DOHH2 (cell line): ENCODE measurements around the gene GABRG3.

Experiments used
- H3F3A ChIP-seq: fragments of 200-600 bp; sonication (generic), shearing (Covaris generic); 2 replicates; pipeline ENCODE4 v1.6.0; 2016; ENCODE audit warnings: antibody characterized with exemption, mild to moderate bottlenecking; ENCODE audit not compliant: control insufficient read depth, insufficient read depth
- H3K27ac ChIP-seq: fragments of 200-600 bp; sonication (generic); 2 replicates; pipeline ENCODE4 v1.5.1; 2014; ENCODE audit warnings: low read depth, mild to moderate bottlenecking, low read length, moderate library complexity
- H3K27me3 ChIP-seq: fragments of 200-600 bp; sonication (generic); 2 replicates; pipeline ENCODE4 v1.6.1; 2014; ENCODE audit warnings: mild to moderate bottlenecking, low read length, mixed read lengths; ENCODE audit not compliant: control insufficient read depth
- H3K36me3 ChIP-seq: fragments of 200-600 bp; sonication (generic); 2 replicates; pipeline ENCODE4 v1.6.1; 2014; ENCODE audit warnings: mild to moderate bottlenecking, low read length, moderate library complexity, mixed read lengths; ENCODE audit not compliant: control insufficient read depth
- H3K4me1 ChIP-seq: fragments of 200-600 bp; sonication (generic); 2 replicates; pipeline ENCODE4 v1.6.1; 2014; ENCODE audit warnings: mild to moderate bottlenecking, low read length, mixed read lengths; ENCODE audit not compliant: control insufficient read depth
- H3K4me2 ChIP-seq: fragments of 200-600 bp; sonication (generic); 2 replicates; pipeline ENCODE4 v1.6.0; 2014; ENCODE audit warnings: mild to moderate bottlenecking, low read length, moderate library complexity
- H3K4me3 ChIP-seq: fragments of 200-600 bp; sonication (generic); 2 replicates; pipeline ENCODE4 v1.5.1; 2014; ENCODE audit warnings: mild to moderate bottlenecking, low read length, mixed read lengths
- H3K79me2 ChIP-seq: fragments of 200-600 bp; sonication (generic); 2 replicates; pipeline ENCODE4 v1.6.1; 2014; ENCODE audit warnings: mild to moderate bottlenecking, low read length, mixed read lengths; ENCODE audit not compliant: control insufficient read depth
- H3K9me2 ChIP-seq: fragments of 200-600 bp; sonication (generic); replicated peaks from 2 replicates; pipeline ENCODE4 v1.6.1; 2014; ENCODE audit warnings: mild to moderate bottlenecking, low read length, mixed read lengths; ENCODE audit not compliant: control insufficient read depth
- H3K9me3 ChIP-seq: fragments of 200-600 bp; sonication (generic); 2 replicates; pipeline ENCODE4 v1.6.1; 2014; ENCODE audit warnings: antibody characterized with exemption, low read length, mixed read lengths; ENCODE audit not compliant: control insufficient read depth, insufficient read depth
- H4K20me1 ChIP-seq: fragments of 200-600 bp; sonication (generic); 2 replicates; pipeline ENCODE4 v1.6.0; 2014; ENCODE audit warnings: low read depth, mild to moderate bottlenecking, antibody characterized with exemption, low read length, moderate library complexity; ENCODE audit not compliant: control insufficient read depth, insufficient read depth
- EZH2phosphoT487 ChIP-seq: fragments of 200-600 bp; sonication (generic); IDR thresholded peaks from 2 replicates; pipeline ENCODE4 v1.6.1; 2017; ENCODE audit warnings: borderline replicate concordance, mild to moderate bottlenecking, antibody characterized with exemption, low read length, moderate library complexity, mixed read lengths
- TF ChIP-seq, protein P1 (sequence below): fragments of 200-600 bp; sonication (generic); IDR thresholded peaks from one replicate; pipeline ENCODE4 v1.5.1; 2014; ENCODE audit warnings: antibody characterized with exemption, mild to moderate bottlenecking, low read depth, low read length; ENCODE audit not compliant: poor library complexity, severe bottlenecking

Gene GABRG3

DNA sequence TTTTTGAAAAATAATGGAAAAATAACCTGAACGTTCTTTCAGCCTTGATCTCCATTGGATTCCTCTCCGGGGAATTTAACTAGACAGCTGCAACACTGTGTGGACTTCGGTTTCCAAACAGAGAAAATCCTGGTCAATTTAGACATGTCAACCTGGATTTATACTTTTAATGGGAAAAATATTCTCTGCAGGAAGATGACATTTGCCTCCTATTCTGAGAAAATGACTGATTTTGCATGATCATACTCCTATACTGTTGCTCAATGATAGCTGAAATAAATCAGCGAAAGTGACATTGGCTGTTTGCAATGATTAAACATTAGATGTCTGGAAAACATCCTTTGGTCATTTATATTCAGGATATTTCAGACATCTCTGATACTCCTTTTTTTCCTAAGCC lies 94.8 kb downstream of the GABRG3 start:
- Histone ChIP-seq H3K4me3 (no peak overlapping the region), H3K27ac (no peak overlapping the region), H3K9me3 (peaks cover 6% of the 10 kb centered on the region; the same call in 1 of the 2 replicates), H3K4me1 (no peaks in the 10 kb centered on the region), H3K36me3 (no peaks in the 10 kb centered on the region), H3K27me3 (no peaks in the 10 kb centered on the region), H3K79me2 (no peaks in the 10 kb centered on the region), H4K20me1 (no peaks in the 10 kb centered on the region), H3K9me2 (no peaks in the 10 kb centered on the region), H3K4me2 (no peak overlapping the region), H3F3A (no peaks in the 10 kb centered on the region)
- no peak for TF ChIP-seq EZH2phosphoT487
- TF ChIP-seq, protein P1, sequence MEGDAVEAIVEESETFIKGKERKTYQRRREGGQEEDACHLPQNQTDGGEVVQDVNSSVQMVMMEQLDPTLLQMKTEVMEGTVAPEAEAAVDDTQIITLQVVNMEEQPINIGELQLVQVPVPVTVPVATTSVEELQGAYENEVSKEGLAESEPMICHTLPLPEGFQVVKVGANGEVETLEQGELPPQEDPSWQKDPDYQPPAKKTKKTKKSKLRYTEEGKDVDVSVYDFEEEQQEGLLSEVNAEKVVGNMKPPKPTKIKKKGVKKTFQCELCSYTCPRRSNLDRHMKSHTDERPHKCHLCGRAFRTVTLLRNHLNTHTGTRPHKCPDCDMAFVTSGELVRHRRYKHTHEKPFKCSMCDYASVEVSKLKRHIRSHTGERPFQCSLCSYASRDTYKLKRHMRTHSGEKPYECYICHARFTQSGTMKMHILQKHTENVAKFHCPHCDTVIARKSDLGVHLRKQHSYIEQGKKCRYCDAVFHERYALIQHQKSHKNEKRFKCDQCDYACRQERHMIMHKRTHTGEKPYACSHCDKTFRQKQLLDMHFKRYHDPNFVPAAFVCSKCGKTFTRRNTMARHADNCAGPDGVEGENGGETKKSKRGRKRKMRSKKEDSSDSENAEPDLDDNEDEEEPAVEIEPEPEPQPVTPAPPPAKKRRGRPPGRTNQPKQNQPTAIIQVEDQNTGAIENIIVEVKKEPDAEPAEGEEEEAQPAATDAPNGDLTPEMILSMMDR, result no peak

DNA sequence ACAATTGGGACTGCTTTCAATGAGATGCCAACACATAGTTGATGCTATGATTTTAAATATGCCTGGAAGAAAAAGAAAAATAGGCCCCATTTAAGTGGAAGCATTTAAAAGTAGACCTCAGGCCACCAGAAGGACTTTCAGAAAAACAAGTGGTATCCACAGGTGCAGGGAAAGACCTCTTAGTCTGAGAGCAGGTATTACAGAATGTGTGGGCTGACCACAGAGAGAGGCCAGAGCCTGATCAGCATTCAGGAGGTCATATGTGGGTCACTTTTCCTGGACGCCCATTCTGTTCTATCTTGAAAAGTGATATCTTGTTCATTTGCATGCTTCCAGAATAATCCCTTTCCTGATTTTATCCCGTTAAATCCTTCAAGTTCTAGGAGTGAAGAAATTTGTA lies 95.5 kb downstream of the GABRG3 start:
- Histone ChIP-seq H3K36me3 (no peaks in the 10 kb centered on the region), H3K27me3 (no peaks in the 10 kb centered on the region), H3F3A (no peaks in the 10 kb centered on the region), H3K4me1 (no peaks in the 10 kb centered on the region), H3K4me2 (no peak overlapping the region), H4K20me1 (no peaks in the 10 kb centered on the region), H3K9me2 (no peaks in the 10 kb centered on the region), H3K9me3 (peaks cover 9% of the 10 kb centered on the region; the same call in 1 of the 2 replicates), H3K79me2 (no peaks in the 10 kb centered on the region), H3K4me3 (no peak overlapping the region), H3K27ac (no peak overlapping the region)
- no peak for TF ChIP-seq EZH2phosphoT487
- TF ChIP-seq, protein P1, result no peak

DNA sequence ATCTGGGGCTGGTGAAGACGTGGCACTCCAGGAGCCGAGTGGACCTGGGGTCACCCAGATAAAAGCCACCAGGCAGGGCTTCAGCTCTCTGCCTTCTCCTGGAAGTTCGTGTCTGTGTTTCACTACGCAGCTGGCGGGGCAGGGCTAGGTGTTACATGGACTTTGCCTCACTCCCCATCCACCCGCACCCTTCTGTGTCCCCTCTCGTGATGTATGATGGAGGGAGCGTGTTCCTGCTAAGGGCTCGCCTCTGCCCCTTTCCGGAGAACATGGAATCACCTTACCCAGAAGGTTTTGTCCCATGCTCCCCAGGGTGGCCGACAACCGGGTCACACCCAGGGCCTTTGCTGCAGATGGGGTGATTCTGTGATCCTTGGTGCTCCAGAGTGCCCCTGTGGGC lies 96.2 kb downstream of the GABRG3 start:
- Histone ChIP-seq H3K27ac (no peak overlapping the region), H3K4me2 (no peak overlapping the region), H3K9me2 (no peaks in the 10 kb centered on the region), H3K79me2 (no peaks in the 10 kb centered on the region), H3K27me3 (no peaks in the 10 kb centered on the region), H3K9me3 (peaks cover 10% of the 10 kb centered on the region; the same call in 1 of the 2 replicates), H3K36me3 (no peaks in the 10 kb centered on the region), H3K4me3 (no peak overlapping the region), H4K20me1 (no peaks in the 10 kb centered on the region), H3F3A (no peaks in the 10 kb centered on the region), H3K4me1 (no peaks in the 10 kb centered on the region)
- no peak for TF ChIP-seq EZH2phosphoT487
- TF ChIP-seq, protein P1, result no peak
